Activated T-cell treated with anti-CD3 and anti-CD28 coated beads for 48 hours (primary cell): ENCODE results near the gene PREX1.

Experiments used
- DNase-seq: peaks from one replicate; pipeline ENCODE4 v3.0.0-alpha.2; 2020; ENCODE audit warnings: low read depth

The PREX1 gene

GRCh38 chr20:48809673-48810072 lies 18.1 kb downstream of the PREX1 start:
- DNase-seq: no peak

- DNase-seq: no peak
Measured at GRCh38 chr20:48808382-48809034, 19.3 kb downstream of the PREX1 start.

- no peak for DNase-seq
Measured at GRCh38 chr20:48807586-48808381, 20.0 kb downstream of the PREX1 start.

GRCh38 chr20:48807051-48807450 lies 20.7 kb downstream of the PREX1 start:
- DNase-seq: no peak

- no peak for DNase-seq
Measured at GRCh38 chr20:48805716-48806115, 22.1 kb downstream of the PREX1 start.

GRCh38 chr20:48805286-48805685 lies 22.5 kb downstream of the PREX1 start:
- no peak for DNase-seq

- no peak for DNase-seq
Measured at GRCh38 chr20:48804300-48804980, 23.4 kb downstream of the PREX1 start.

GRCh38 chr20:48803176-48804053 lies 24.4 kb downstream of the PREX1 start:
- DNase-seq: no peak

GRCh38 chr20:48802647-48803046 lies 25.2 kb downstream of the PREX1 start:
- DNase-seq: no peak

- DNase-seq: no peak
Measured at GRCh38 chr20:48802216-48802615, 25.6 kb downstream of the PREX1 start.

GRCh38 chr20:48801197-48801596 lies 26.6 kb downstream of the PREX1 start:
- DNase-seq: no peak

- DNase-seq: no peak
Measured at GRCh38 chr20:48800177-48800576, 27.6 kb downstream of the PREX1 start.

GRCh38 chr20:48799328-48800105 lies 28.3 kb downstream of the PREX1 start:
- DNase-seq: no peak

GRCh38 chr20:48797850-48798747 lies 29.7 kb downstream of the PREX1 start:
- DNase-seq: no peak

- DNase-seq: no peak
Measured at GRCh38 chr20:48797275-48797825, 30.4 kb downstream of the PREX1 start.

GRCh38 chr20:48795732-48796131 lies 32.1 kb downstream of the PREX1 start:
- no peak for DNase-seq

GRCh38 chr20:48794816-48795457 lies 32.9 kb downstream of the PREX1 start:
- DNase-seq: no peak

- no peak for DNase-seq
Measured at GRCh38 chr20:48794360-48794759, 33.4 kb downstream of the PREX1 start.

GRCh38 chr20:48793776-48794175 lies 34.0 kb downstream of the PREX1 start:
- DNase-seq: no peak
